GM19238 (cell line): ENCODE data around the gene NOS1AP.

Experiments used
- DNase-seq: peaks from one replicate; pipeline ENCODE4 v3.0.0; 2011; ENCODE audit warnings: low spot score; ENCODE audit not compliant: insufficient read length

Gene NOS1AP

DNA sequence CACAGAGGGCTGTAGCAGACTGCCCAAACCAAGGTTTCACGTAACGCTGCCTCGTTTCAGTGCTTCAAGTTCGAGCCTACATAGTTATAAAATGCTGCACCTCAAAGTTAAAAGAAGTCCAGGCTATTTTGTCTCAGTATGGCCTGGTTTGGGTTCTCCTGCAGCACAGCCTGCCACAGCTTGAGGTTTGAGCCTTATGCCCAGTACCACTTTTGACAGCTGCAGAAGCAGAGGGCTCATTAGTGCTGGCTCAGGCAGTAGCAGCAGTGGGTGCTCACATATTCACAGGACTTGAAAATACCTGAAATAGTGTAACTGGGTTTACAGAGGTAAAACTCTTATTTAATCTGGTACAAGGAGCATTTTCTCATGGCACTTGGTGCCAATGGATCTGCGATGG lies 291.9 kb downstream of the NOS1AP start:
- DNase-seq: no peak

DNA sequence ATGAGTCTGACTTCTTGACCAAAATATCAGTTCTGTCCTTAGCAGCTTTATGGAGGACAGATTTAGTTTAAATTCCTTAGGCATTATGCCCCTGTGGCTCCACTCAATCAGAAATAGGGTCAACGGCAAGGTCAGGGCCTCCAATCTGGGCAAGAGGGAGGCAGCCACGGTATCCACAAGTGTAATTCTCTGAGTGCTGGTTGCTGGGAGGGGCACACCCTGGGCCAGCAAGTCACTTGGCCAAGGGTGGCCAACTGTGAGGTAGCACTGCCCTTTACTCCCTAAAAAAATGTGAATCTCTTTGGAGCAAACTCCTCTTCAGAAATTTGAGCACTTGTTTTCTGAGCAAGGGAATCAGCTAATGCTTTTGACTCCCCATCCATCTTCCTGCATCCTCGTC lies 294.3 kb downstream of the NOS1AP start:
- DNase-seq: no peak

DNA sequence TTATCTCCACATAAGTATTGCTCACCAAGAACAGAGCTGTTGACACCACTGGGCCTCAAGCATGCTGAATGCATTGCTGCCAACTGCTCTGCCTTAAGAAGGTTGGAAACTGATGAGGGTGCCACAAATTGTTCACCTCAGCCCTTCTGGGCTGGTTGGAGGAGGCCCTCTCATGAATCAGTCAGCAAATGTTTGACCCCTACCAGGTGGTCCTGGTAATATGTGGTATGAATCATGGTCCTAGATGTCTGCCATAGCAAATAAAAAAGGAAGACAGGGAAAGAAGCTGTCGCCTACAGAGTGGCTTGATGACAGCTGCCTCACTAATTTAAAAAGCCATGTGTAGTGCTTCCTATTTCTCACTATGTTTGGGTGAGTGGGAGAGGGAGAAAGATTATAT lies 295.0 kb downstream of the NOS1AP start:
- no peak for DNase-seq

DNA sequence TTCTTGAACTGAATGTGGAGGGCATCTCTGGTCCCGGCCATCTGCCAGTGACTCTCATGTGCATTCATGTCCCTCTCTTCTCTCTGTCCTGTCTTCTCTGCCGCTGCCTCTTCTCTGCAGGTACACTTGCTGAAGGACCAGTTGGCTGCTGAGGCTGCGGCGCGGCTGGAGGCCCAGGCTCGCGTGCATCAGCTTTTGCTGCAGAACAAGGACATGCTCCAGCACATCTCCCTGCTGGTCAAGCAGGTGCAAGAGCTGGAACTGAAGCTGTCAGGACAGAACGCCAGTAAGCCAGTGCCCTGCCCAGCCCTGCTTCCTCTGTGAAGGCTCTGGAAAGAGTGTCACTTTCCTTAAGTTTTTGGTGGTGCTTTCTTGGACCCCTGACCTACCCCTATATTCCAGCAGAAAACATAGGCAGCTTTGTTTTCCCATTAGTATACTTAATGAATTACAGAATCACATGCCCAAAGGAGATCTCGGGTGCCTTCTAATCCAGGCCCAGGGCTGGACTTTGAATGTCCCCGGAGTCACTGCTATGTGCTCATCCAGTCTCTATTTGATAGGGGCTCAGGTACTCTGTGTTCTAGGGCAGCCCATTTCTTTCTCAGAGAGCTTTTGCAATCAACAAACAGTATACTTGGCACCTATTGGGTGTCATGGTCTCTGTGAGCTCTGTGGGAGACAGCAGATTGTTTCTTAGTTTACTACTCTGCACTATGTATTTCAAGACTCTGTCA lies 296.0 kb downstream of the NOS1AP start:
- DNase-seq: no peak

DNA sequence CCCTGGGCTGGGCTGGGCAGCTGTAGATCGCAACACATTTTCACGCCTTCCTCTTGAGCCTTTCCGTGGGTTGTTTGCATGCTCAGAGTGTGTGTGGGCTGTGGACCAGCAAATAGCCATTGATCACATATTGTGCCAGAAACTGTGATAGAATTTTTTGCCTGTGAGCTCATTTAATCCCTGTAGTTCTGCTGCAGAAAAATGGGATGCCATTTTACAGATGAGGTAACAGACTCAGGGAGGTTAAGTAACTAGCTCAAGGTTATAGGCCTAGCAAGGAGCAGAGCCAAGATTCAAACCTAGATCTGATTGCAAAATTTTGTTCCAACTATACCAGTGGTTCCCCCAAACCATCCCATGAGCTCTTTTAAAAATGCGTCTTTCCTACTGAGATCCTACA lies 296.7 kb downstream of the NOS1AP start:
- DNase-seq: no peak

DNA sequence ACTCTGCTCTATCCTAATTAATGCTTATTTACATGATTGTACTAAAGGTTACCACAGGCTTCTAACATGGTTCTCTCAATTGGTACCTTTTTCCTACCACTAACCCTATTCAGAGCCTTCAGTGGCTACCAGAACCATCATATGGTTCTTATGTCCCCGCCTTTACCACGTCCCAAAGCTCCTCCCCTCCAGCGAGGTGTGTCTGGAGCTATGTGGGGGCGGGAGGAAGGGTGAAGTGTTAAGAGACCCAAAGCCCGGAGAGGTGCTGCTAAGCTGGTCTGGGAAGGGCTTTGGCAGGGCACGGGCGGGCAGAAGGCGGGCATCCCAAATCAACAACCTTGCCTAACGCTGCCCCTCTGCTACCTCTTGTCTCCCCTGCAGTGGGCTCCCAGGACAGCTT lies 297.2 kb downstream of the NOS1AP start:
- no peak for DNase-seq

DNA sequence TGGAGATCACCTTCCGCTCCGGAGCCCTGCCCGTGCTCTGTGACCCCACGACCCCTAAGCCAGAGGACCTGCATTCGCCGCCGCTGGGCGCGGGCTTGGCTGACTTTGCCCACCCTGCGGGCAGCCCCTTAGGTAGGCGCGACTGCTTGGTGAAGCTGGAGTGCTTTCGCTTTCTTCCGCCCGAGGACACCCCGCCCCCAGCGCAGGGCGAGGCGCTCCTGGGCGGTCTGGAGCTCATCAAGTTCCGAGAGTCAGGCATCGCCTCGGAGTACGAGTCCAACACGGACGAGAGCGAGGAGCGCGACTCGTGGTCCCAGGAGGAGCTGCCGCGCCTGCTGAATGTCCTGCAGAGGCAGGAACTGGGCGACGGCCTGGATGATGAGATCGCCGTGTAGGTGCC lies 297.6 kb downstream of the NOS1AP start:
- no peak for DNase-seq

DNA sequence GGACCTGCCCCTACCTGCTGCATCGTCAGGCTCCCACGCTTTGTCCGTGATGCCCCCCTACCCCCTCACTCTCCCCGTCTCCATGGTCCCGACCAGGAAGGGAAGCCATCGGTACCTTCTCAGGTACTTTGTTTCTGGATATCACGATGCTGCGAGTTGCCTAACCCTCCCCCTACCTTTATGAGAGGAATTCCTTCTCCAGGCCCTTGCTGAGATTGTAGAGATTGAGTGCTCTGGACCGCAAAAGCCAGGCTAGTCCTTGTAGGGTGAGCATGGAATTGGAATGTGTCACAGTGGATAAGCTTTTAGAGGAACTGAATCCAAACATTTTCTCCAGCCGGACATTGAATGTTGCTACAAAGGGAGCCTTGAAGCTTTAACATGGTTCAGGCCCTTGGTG lies 298.3 kb downstream of the NOS1AP start:
- DNase-seq: no peak

DNA sequence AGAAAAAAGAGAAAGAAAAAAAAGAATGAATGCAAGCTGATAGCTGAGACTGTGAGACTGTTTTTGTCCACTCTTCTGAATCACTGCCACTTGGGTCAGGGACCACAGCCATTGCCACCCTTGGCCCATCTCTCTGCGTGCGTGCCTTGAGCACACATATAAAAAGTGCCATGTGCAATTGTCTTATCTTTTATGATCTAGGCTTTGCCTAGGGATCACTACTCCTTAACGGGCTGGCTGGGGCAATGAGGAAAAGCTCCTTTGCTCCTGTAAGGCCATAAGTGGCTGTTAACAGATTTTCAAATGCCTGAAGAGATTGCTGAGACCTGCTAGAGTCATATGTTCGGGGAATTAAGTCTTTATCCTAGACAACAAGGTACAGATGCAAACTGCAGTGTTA lies 299.0 kb downstream of the NOS1AP start:
- DNase-seq: no peak

DNA sequence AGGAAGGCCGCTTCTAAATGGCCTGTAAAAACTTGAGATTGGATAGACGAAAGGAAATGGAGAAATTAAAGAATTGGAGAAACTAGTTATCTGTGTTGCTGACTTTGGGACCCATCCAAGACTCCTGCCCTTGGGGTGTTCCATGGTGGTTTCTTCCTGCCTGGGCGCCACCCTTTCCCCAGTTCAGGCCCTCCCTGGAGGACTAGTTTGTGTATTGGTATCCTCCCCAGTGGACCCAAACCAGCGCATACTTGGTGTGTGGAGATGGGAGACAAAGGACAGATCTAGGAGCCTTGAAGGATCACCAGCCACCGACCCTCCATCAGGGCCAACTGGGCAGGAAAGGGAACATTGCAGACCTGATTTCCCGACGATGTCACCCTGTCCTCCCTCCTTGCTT lies 300.1 kb downstream of the NOS1AP start:
- no peak for DNase-seq

DNA sequence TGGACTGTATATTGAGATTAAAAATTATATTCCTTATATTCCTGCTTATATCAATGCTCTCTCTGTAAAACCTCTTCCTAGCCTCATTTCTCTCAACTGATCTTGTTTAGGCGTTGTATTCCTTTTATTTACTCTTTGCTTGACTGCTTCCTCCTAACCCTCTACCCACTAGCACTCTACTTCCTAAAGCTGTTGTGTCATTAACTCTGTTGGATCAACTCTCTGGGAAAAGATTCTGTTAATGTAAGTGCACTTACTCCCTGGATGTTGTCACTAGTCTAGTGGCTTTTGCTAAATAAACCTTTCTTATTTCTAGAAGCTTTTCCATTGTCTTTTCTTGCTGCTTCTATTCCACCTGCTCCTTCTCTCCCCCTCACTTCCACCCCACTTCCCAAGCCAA lies 300.7 kb downstream of the NOS1AP start:
- no peak for DNase-seq

DNA sequence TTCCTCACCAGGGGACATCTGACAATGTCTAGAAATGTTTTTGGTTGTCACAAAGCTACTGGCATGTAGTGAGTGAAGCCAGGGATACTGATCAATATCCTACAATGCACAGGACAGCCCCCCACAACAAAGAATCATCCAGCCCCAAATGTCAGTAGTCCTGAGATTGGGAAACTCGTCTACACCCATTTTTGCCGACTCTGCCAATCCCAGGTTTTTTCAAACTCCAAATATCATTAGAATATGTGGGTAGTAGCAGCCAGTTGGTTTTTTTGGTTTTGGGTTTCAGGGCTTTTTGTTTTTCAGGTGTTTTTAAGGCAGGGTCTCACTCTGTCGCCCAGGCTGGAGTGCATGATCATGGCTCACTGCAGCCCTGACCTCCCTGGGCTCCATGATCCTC lies 301.2 kb downstream of the NOS1AP start:
- no peak for DNase-seq

DNA sequence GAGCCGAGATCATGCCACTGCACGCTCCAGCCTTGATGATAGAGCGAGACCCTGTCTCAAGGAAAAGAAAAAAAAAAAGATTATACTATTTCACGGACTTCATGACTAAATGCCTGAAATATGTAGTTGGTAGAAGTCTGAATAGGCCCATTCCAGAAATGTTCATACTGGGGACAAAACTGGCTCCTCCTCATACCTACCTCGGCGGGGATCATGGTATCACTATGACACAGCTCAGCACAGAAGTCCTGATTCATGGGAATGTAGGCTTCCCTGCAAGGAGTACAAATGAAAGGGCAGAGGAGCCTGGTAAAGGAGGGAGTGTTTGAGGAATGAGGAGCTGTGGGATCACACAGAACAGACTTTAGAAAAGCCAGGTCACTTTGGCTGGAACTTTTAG lies 302.1 kb downstream of the NOS1AP start:
- DNase-seq: no peak

DNA sequence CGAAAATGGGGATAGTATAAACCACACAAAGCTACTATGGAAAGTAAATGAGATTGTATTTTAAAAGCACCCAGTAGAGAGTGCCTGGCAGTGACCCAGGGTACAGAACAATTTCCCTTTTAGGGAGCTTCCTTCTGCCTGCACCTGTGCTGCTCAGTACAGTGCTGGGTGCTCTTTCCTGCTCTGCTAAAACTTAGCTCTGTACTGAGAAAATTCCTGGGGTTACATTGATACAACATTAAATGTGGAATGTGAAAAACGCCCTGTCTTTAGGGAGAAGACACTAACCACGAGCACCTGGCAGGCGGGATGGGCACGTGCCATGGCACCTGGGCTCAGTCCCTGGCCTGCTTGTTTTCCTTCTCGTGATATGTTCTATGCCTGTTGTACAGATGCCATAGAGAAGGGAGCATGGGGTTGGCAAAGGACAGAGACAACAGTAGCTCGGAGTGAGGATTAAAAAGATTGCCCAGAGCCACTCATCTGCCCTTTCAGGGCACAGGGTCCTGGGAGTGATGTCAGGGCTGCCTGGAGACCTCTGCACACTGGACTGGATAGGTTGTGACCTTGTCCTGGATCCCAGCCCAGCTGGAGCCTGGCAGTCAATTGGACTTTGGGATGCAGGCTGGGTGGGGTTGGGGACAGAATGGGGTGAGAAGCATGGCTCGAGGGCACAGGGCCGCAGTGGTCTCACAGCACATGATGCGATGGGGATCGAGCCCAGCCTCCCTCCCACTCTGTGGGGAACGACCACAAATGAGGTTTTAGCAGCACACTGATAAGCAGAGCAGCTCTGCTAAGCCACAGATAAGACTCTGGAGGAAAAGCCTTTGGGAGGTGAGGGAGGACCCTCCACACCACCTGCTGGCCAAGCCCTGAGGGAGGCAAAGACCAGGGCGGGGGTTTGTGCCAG lies 302.9 kb downstream of the NOS1AP start:
- DNase-seq: no peak

DNA sequence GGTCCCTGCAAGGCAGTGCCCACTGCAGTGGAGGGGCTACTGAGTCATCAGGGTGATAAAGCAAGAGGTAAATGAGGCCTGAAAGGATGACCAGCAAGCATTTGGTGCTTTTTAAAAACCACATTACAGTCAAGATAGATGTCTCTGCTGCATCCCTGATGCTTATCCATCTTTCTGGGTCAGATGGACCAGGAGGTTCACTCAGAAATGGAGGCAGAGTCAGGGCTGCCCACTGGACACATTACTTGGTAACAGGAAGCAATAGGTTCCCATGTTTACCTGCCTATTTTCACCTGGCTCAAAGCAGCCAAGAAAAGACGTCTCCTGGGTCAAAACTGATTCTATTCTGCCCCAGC lies 303.6 kb downstream of the NOS1AP start:
- no peak for DNase-seq

DNA sequence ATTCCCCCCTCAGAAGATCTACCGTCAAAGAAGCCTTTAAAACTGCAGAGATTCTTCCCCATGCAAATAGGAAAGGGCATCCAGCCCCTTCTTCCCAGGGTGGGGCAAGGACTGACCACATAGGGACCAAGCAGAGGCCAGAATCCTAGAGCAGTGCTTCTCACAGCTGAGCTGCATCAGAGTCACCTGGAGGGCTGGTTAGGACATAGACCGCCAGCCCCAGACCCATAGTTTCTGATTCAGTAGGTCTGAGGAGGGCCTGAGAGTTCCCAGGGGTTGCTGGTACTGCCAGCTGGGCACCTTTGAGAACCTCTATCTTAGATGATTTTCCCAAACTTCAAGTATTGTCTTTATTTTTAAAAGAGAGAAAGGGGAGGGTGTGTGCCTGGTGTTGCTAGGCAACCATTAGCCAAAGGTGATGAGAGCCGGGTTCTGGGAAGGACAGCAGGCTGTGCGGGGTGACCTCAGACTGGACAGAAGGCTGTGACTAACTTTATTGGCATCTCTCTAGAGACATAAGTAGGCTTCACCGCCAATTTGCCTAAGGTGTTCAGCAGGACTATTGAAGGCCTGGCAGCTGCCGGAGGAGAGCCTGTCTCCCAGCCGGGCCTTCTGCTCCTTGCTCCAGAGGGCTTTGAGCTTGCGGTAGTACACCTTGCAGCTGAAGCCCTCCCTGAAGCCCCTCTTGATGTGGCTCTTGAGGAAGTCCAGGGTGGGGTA lies 304.2 kb downstream of the NOS1AP start:
- DNase-seq: no peak

DNA sequence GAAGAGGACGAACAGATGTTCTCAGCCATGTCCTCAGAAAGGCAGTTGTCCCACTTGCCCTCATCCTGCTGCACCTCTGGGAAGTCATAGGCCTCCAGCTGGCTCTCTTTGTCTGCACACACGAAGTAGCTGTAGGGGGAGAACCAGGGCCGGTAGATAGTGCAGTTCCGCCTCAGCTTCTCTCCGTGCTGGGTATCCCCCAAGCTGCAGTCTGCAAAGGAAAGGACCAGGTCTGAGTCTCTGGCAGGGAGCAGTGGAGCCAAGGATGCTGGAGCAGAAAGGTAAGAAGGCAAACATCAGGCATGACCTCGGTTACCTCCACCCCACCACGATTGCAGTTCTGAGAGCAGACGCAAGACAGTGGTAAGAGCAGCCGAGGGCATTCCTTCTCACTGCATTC lies 304.9 kb downstream of the NOS1AP start:
- no peak for DNase-seq

DNA sequence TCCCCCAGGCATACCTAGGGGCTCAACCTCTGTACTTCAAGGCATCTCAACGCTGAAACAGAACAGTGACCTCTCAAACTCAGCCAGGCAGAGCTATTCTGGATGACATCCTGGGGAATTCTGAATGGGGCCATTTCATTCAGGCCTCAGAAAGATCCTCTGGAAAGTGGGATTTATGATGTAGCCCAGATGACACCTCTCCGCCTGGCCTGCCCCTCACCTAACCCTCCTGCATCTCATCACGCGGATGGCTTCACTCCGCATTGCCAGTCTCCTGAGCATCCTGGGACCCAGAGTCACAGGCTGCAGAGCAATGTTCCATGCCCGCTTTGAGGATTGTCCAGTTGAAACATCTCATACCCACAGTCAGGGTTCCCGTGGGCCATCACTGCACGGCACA lies 306.0 kb downstream of the NOS1AP start:
- DNase-seq: no peak

DNA sequence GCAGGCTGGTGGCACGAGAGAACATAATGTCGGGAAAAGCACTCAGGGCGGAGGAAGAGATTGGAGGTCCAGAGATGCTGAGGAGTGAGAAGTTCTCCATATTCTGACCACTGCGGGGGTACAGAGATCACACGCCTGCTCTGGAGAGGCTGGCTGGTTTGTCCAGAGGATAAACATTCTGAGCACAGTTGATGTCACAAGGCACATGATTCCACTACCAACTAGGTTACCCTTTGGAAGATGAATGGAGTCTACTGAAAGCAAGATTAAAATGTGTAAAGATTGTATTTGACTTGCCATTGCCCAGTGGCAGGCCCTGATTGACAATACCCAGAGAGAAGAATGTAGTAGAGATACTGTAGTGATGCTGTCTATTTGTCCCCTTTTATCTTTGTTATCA lies 307.2 kb downstream of the NOS1AP start, which contains the start of gene SPATA46:
Gene SPATA46 (minus strand): TSS at position 164 of the 400 bp plus-strand sequence. CDS start 64 bp downstream, at position 100.
- DNase-seq: no peak

DNA sequence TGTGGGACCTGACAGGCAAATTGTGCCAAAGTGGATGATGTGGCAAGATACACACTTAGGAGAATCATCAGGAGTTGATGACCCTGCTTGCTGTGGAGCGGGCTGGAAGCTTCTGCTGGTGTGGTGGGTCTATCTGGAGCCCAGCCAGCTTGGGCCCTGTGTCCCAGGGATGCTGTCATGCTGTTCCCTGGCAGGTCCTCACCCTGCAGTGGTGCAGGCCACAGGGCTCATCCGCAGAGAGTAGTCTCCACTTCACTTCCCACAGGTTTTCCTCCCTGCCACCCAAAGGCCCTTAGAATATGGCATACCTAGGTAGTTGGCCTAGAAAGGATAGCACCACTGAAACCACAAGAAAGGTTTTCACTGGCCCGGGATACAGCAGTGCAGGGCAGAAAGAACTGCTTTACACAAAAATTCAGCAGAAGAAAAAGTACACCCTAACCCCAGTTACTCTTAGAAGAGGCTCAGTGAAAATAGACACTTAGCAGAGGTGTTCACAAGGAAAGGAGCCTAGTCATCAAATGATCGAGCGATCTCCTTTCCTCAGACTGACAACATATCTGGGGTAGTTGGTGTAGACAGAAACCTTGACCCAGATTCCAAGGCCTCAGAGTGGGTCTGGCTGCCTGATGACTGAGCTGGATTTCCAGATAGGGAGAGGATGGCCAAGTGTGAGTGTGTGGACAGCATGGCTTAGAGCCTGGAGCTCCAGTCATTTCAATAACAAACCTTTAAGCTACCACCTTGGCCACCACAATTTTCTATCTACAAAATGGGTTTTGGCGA lies 310.8 kb downstream of the NOS1AP start:
- no peak for DNase-seq

DNA sequence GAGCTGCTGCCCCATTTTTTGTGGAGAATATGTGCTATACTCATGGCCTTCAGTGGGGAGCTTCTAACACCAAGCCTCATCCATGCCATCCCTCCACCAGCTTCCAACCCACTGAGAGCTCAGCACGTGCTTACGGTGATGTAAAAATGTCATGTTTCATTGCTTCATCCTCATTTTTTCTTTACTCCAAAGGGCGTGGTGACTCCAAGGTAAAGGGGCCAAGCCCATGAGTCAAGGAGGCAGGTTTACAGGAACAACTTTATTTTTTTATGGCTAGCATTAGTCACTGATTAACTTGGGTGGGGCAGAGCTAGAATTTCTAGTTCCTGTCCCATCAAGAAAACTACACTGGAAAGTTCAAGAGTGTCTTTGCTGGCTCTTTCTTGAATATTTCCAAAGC lies 311.9 kb downstream of the NOS1AP start, which contains the start of gene C1orf226:
Gene C1orf226 (plus strand): TSS at position 346 of the 400 bp plus-strand sequence. CDS start 174 bp downstream, outside the sequence.
- no peak for DNase-seq
